NCI-H460 (cell line): Measurements from ENCODE around the gene LRIT1. TPM values are rescaled to one million over a fixed set of nuclear protein-coding genes. Genes with fewer than 3 reads are reported as not detected.

Source experiments
- DNase-seq: peaks from one replicate; pipeline ENCODE4 v3.0.0-alpha.2; 2016; ENCODE audit warnings: low read depth; ENCODE audit errors: extremely low read depth
- total RNA-seq: library from RNA; depleted of rRNA; stranded (reverse); fragments of >200 nt; shearing (Covaris generic); gene quantifications from 2 replicates; pipeline ENCODE4 v1.2.3, GENCODE V29; 2014

The LRIT1 gene
- total RNA-seq, 1 experiment from 2014 or later = not detected

- no peak for DNase-seq
These were observed 23.6 kb downstream of the LRIT1 start for GRCh38 chr10:84217746-84218145.

DNA sequence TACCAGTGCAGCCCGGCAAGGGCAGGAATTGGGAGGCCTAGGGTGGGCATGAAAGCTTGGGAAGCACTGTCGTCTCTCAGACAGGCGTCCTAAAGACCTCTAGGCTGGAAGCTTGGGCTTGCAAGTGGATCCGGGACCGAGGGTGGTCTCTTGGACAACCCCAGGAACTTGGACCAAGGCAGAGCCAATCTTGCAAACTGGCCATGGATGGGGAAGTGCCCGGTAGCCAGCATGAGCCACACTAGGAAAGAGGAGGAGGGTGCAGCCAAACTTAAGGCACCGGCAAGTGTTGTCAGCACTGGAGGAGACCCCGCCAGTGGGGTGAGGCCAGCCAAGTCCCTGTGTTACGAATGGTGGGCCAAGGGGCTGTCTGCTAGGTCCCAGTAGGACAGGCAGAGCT lies 24.5 kb downstream of the LRIT1 start:
- no peak for DNase-seq

- no peak for DNase-seq
These were observed 26.6 kb downstream of the LRIT1 start for GRCh38 chr10:84214612-84215235.

- no peak for DNase-seq
These were observed 27.2 kb downstream of the LRIT1 start for GRCh38 chr10:84214046-84214572.

- DNase-seq = no peak
These were observed 28.3 kb downstream of the LRIT1 start for GRCh38 chr10:84213076-84213475.

- DNase-seq = no peak
These were observed 29.3 kb downstream of the LRIT1 start for GRCh38 chr10:84212014-84212413.

DNA sequence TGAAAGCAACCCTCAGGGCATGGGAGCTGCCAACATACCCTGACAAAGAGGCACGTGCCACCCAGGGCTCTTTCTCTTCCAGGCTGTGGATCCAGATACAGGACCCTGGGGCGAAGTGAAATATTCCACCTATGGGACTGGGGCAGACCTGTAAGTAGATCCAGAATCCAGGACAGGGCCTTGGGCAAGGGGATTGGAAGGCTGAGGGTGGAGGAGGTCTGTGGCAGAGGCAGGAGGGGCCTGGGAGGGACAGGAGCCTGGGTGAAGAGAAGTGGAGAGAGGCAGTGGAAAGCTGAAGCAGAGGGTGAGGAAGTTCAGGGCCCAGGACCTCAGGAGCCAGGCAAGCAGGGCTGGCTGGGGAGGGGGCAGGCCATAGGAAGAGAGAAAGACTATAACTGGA lies 29.8 kb downstream of the LRIT1 start:
- DNase-seq = no peak

GRCh38 chr10:84208023-84208422 lies 33.3 kb downstream of the LRIT1 start:
- no peak for DNase-seq

GRCh38 chr10:84205853-84206525 lies 35.4 kb downstream of the LRIT1 start:
- no peak for DNase-seq

DNA sequence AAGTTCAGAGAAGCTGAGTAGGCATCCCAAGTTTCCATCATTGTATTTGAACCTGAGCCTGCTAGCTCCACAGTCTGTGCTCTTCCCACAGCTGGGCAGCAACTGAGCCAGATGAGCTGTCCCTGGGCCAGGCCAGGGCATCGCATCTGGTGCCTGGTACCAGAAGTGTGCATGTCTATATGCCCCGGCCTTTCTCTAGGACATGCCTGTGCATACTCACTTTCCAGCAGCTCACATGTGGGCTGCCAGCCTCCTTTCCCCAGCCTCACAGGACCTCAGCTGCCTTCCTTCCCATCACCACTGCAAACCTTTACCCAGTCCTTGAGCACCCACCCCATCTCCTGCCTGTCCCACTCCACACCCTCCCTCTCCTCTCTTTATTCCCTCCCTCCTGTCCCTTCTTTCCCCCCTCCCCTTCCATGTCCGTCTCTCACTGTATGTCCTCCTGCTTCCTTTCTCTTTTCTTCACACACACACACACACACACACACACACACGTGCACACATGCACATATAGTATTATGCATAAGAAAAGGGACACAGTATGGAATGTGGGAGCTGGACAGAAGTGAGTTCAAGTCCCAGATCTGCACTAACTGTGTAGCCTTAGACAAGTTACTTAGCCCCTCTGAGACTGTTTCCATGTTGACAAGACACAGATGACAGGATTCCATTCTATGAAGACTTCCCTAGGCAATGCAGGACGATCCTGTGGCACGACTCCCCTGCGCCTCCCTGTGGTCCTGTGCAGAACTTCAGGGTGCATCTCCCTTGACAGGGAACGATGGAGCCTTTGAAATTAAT lies 36.1 kb downstream of the LRIT1 start:
- DNase-seq = peak; percentile 47

DNA sequence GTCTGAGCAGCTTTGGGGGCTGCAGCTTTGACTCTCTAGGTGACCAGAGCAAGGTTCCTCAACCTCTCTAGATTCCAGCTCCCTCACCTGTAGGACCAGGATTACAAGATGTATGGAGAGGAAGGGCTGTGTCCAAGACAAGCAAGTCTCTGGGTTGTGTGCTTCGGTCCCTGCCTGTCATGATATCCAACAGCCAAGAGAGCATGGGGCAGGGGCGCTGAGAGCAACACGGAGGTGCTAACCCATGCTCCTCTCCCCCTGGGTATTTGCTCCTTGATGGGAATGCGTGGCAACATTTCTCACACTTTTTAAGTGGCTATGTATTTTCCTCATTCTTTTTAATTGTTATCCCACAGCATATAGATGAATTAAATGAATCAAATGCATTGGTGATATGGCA lies 36.7 kb downstream of the LRIT1 start:
- no peak for DNase-seq

GRCh38 chr10:84204122-84204521 lies 37.2 kb downstream of the LRIT1 start:
- DNase-seq = no peak

- DNase-seq = no peak
These were observed 39.0 kb downstream of the LRIT1 start for GRCh38 chr10:84202349-84202748.

- DNase-seq = no peak
These were observed 39.7 kb downstream of the LRIT1 start for GRCh38 chr10:84201682-84202081.

DNA sequence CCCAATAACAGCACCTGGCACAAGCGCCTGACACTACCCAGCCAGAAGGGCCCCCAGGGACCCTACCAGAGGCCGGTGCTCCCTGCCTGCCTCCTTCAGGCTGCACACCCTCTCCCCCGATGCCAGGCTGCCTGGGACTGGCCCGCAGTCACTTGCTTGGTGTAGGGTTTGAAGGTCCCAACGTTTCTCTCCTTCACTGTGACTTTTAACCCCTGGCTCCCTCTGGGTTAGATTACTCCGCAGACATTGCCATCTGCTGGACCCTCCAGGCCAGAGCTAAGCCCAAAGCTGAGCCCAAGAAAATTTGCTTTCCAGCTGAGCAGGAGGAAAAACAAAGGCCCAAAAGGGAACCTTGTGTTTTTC lies 40.1 kb downstream of the LRIT1 start:
- DNase-seq = no peak

GRCh38 chr10:84200537-84201243 lies 40.7 kb downstream of the LRIT1 start:
- DNase-seq = no peak

GRCh38 chr10:84198206-84198915 lies 43.0 kb downstream of the LRIT1 start:
- no peak for DNase-seq

- no peak for DNase-seq
These were observed 43.7 kb downstream of the LRIT1 start for GRCh38 chr10:84197643-84198042.

DNA sequence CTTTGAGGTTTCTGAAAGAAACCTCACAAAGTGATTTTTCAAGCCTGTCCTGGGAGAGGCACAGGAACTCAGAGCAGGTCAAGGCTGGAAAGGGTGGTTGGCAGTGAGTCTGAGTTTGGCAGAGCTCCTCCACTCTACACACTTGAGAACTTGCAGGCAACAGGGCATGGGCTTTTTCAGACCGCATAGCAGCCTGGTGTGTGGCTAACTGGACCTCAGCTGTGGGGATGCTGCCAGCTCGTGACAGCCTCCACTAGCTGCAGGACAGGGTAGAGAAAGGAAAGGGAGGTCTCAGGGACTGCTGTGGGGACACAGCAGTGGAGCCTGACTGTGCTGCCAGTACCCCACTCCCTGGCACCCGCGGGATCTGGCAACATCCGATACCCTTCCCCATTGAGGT lies 44.4 kb downstream of the LRIT1 start:
- no peak for DNase-seq

GRCh38 chr10:84196083-84196482 lies 45.3 kb downstream of the LRIT1 start:
- DNase-seq = no peak
